ENCODE results near the gene TMEM273.

Gene TMEM273, protein sequence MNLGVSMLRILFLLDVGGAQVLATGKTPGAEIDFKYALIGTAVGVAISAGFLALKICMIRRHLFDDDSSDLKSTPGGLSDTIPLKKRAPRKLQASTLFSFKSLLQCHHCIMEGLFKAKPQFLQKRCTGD

DNA sequence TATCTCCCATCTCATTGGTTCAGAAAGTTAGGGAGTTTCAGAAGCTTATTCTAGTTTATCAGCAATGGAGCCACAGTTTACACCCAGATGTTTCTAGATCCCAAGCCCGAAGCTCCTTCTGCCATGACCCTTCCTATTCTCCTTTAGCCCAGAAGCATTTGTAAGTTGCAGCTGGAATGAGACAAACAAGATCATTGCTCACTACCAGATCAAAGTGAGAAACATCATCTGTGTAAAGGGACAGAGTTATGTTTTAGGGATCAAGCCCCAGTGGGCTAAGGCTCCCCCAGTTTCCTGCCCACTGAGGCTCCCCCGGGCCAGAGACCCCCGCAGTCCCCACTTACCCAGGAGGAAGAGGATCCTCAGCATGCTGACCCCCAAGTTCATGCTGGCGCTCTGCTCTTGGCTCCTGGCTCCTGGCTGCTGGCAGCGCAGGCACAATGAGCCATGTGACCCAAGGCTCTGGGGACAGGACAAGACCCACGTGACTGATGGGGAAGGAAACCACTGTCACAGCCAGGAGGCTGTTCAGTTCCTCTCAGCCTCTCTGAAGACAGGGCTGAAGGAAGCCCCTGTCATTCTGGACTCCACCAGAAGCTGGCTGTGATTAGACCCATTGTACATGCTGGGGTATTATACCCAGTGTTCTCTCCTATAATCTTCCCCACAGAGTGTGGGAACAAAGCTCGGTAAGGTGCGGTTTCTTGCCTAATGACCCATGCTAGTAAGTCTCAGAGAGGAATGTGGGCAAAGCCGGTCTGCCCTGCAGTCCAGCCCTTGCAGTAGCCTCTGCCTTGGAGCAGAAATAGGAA is at the start of gene TMEM273:
TMEM273 (minus strand) TSS at position 442 of the 812 bp plus-strand sequence; CDS start at position 387, 55 bp downstream.
- H3K27me3 ChIP-seq (ENCODE audit: insufficient read depth, low read length): peaks cover 36% of the 10 kb centered on the region
- H3K79me2 ChIP-seq (ENCODE audit: control insufficient read depth, insufficient read depth, low read length, unreplicated experiment): no peaks in the 10 kb centered on the region
- H3K27ac ChIP-seq (ENCODE audit: low read depth, low read length): no peak within 1 kb of the TSS
- no peak within 1 kb of the TSS for H3K4me3 ChIP-seq (ENCODE audit: low read depth, low read length)
- H3K4me1 ChIP-seq (ENCODE audit: control insufficient read depth, insufficient read depth, low read length, unreplicated experiment): no peaks in the 10 kb centered on the region
- H3K36me3 ChIP-seq (ENCODE audit: insufficient read depth, low read length): no peaks in the 10 kb centered on the region
- H2AFZ ChIP-seq (ENCODE audit: low read length, unreplicated experiment): no peak within 1 kb of the TSS

DNA sequence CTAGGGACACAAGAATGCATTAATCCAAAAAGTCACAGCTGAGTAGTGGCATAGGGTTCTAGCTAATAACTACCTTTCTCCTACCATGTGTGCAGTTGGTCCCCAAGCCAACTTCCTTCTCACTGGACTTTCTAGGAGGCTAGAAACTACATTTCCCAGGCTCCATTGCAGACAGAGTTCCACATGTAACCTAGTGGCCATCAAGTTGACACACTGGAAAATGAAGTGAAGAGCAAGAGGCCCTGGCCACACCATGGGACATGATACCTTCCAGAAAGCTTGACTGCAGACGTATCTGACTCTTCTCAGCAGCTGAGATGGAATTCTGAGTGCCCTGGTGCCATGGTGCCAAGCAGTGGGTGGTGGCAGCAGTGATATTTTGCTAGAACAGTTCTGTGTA is 49.8 kb upstream of the TMEM273 start:
- Histone ChIP-seq H3K79me2 (ENCODE audit: control insufficient read depth, insufficient read depth, low read length, unreplicated experiment) (no peaks in the 10 kb centered on the region), H3K27me3 (ENCODE audit: insufficient read depth, low read length) (peaks cover 72% of the 10 kb centered on the region), H2AFZ (ENCODE audit: low read length, unreplicated experiment) (no peak overlapping the region), H3K27ac (ENCODE audit: low read depth, low read length) (no peak overlapping the region), H3K4me1 (ENCODE audit: control insufficient read depth, insufficient read depth, low read length, unreplicated experiment) (no peaks in the 10 kb centered on the region), H3K4me3 (ENCODE audit: low read depth, low read length) (no peak overlapping the region), H3K36me3 (ENCODE audit: insufficient read depth, low read length) (no peaks in the 10 kb centered on the region)

DNA sequence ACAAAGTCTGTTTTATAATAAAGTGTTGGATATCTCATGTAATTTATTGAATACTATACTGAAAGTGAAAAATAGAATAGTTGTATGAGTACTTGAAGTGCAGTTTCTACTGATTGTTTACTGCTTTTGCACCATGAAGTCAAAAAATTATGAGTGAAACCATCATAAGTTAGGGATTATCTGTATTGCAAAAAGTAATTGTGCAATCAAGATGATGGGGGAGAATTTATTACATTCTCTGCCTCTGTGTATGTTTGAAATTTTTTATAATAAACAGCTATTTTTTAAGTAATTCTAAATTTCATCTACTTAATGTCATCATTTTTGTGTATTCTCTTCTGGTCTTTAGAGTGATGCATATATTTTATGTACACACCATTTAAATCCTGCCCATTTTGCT is 47.2 kb upstream of the TMEM273 start:
- Histone ChIP-seq H3K27me3 (ENCODE audit: insufficient read depth, low read length) (peaks cover 65% of the 10 kb centered on the region), H3K79me2 (ENCODE audit: control insufficient read depth, insufficient read depth, low read length, unreplicated experiment) (no peaks in the 10 kb centered on the region), H3K27ac (ENCODE audit: low read depth, low read length) (no peak overlapping the region), H2AFZ (ENCODE audit: low read length, unreplicated experiment) (no peak overlapping the region), H3K4me1 (ENCODE audit: control insufficient read depth, insufficient read depth, low read length, unreplicated experiment) (no peaks in the 10 kb centered on the region), H3K36me3 (ENCODE audit: insufficient read depth, low read length) (no peaks in the 10 kb centered on the region), H3K4me3 (ENCODE audit: low read depth, low read length) (no peak overlapping the region)

DNA sequence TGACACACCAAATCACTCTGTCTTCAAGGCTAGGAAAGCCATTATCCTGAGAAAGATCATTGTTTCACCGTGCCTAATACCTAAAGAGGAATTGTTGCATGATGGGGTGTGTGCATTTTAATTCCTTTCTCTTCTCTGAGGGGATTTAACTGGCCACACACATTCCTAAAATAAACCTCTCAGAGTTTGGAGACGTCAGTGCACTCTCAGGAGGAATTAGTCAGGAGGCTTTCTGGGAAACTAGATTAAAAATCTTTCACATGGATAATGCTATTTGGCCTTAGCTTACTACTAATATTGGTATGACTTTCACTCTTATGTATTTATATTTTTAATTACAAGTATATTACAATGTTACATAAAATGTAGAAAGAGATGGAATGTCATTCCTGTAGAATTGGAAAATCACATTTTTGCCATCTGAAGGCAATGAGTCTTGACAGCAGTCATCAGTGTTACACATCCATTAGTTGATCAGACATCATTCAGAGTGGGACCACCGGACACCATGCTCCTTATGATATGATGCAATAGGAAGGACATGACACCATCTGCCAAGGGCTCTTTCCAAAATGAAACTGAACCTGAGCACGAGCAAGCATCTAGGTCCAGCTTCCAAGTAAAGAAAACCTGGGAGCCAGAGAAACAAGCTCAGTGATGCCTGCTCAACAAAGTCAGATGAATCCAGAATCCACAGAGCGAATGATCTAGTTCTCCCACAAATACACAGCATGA is 43.1 kb upstream of the TMEM273 start:
- Histone ChIP-seq H3K27ac (ENCODE audit: low read depth, low read length) (no peak overlapping the region), H3K4me1 (ENCODE audit: control insufficient read depth, insufficient read depth, low read length, unreplicated experiment) (no peaks in the 10 kb centered on the region), H3K4me3 (ENCODE audit: low read depth, low read length) (no peak overlapping the region), H3K79me2 (ENCODE audit: control insufficient read depth, insufficient read depth, low read length, unreplicated experiment) (no peaks in the 10 kb centered on the region), H2AFZ (ENCODE audit: low read length, unreplicated experiment) (no peak overlapping the region), H3K36me3 (ENCODE audit: insufficient read depth, low read length) (no peaks in the 10 kb centered on the region), H3K27me3 (ENCODE audit: insufficient read depth, low read length) (peaks cover 50% of the 10 kb centered on the region)

DNA sequence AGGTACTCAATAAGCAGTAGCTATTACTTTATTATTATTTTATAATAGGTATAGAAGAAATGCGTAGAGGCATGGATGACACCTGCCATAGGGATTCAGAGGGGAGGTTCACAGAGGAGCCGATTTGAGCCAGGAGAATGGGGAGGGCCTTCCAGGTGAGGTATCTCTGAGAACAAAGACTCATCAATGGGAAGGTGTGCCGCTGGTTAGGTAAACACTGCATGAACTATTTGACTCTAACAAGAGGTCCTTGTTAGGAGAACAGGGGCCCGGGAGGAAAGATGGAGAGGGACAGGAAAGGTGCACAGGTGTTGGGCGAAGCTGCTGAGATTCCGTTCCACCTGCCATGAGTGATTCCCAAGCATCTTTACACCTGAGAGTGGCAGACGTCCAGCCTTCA is 41.8 kb upstream of the TMEM273 start:
- Histone ChIP-seq H3K4me1 (ENCODE audit: control insufficient read depth, insufficient read depth, low read length, unreplicated experiment) (no peaks in the 10 kb centered on the region), H2AFZ (ENCODE audit: low read length, unreplicated experiment) (no peak overlapping the region), H3K36me3 (ENCODE audit: insufficient read depth, low read length) (no peaks in the 10 kb centered on the region), H3K27me3 (ENCODE audit: insufficient read depth, low read length) (peaks cover 43% of the 10 kb centered on the region), H3K27ac (ENCODE audit: low read depth, low read length) (no peak overlapping the region), H3K4me3 (ENCODE audit: low read depth, low read length) (no peak overlapping the region), H3K79me2 (ENCODE audit: control insufficient read depth, insufficient read depth, low read length, unreplicated experiment) (no peaks in the 10 kb centered on the region)

DNA sequence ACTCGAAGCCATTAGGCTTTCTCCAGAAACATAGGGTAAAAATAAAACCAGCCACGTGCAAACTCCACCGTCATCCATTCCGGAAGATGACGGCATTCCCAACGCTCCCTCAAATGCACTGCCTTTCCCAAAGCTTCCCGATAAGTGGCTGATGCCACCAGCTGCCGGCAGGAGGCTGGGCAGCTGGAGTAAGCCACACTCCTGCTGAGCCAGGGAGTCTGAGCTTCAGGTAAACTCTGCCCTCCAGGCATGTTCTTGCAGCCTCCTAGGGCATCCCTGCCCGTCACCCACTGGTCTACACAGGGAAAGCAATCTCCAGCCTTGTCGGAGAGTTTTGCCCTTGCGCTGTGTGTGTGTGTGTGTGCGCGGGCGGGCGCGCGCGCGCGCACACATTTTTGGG is 40.5 kb upstream of the TMEM273 start:
- Histone ChIP-seq H3K27ac (ENCODE audit: low read depth, low read length) (no peak overlapping the region), H3K27me3 (ENCODE audit: insufficient read depth, low read length) (peaks cover 34% of the 10 kb centered on the region), H3K4me1 (ENCODE audit: control insufficient read depth, insufficient read depth, low read length, unreplicated experiment) (no peaks in the 10 kb centered on the region), H3K4me3 (ENCODE audit: low read depth, low read length) (no peak overlapping the region), H3K79me2 (ENCODE audit: control insufficient read depth, insufficient read depth, low read length, unreplicated experiment) (no peaks in the 10 kb centered on the region), H2AFZ (ENCODE audit: low read length, unreplicated experiment) (no peak overlapping the region), H3K36me3 (ENCODE audit: insufficient read depth, low read length) (no peaks in the 10 kb centered on the region)

DNA sequence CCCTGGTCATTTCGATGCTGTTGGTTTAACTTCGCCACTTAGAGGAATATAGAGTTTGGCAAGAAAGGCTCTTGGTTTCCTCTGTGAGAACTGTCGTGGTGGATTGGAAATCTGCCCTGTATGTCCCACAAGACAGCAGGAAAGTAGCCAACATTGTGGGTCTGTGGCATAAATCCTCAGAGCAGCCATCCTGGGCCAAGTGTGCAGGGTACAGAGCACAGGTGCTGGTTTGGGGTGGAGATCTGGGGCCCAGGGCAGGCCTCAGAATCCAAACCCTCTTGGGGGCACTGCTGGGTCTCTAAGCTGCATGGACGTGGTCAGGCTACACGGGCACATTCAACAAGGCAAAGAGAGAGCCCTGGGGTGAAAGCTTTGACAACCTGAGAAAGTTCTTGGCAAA is 39.2 kb upstream of the TMEM273 start:
- H3K27ac ChIP-seq (ENCODE audit: low read depth, low read length): no peak overlapping the region
- H3K27me3 ChIP-seq (ENCODE audit: insufficient read depth, low read length): peaks cover 27% of the 10 kb centered on the region
- H3K79me2 ChIP-seq (ENCODE audit: control insufficient read depth, insufficient read depth, low read length, unreplicated experiment): no peaks in the 10 kb centered on the region
- H3K4me1 ChIP-seq (ENCODE audit: control insufficient read depth, insufficient read depth, low read length, unreplicated experiment): no peaks in the 10 kb centered on the region
- H3K36me3 ChIP-seq (ENCODE audit: insufficient read depth, low read length): no peaks in the 10 kb centered on the region
- no peak overlapping the region for H3K4me3 ChIP-seq (ENCODE audit: low read depth, low read length)
- no peak overlapping the region for H2AFZ ChIP-seq (ENCODE audit: low read length, unreplicated experiment)

DNA sequence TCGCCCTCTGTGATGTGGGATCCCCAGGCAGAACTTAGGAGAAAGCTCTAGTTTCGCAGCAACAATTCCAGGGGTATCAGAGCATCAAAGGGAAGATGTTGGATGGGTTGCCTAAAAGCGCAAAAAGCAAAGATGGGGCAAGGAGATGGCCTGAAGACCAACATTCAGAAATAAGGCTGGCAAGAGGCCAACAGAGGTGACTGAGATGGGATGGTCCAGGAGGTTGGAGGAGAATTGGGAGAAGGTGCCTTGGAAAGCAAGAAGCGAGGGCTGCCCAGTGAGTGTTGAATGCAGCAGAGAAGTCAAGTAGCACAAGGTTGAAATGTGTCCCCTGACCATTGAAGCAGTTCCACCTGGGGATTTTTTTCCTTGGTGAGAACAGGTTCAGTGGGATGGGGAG is 38.4 kb upstream of the TMEM273 start:
- no peaks in the 10 kb centered on the region for H3K79me2 ChIP-seq (ENCODE audit: control insufficient read depth, insufficient read depth, low read length, unreplicated experiment)
- no peak overlapping the region for H2AFZ ChIP-seq (ENCODE audit: low read length, unreplicated experiment)
- no peaks in the 10 kb centered on the region for H3K36me3 ChIP-seq (ENCODE audit: insufficient read depth, low read length)
- no peaks in the 10 kb centered on the region for H3K4me1 ChIP-seq (ENCODE audit: control insufficient read depth, insufficient read depth, low read length, unreplicated experiment)
- peaks cover 27% of the 10 kb centered on the region for H3K27me3 ChIP-seq (ENCODE audit: insufficient read depth, low read length)
- no peak overlapping the region for H3K4me3 ChIP-seq (ENCODE audit: low read depth, low read length)
- no peak overlapping the region for H3K27ac ChIP-seq (ENCODE audit: low read depth, low read length)

DNA sequence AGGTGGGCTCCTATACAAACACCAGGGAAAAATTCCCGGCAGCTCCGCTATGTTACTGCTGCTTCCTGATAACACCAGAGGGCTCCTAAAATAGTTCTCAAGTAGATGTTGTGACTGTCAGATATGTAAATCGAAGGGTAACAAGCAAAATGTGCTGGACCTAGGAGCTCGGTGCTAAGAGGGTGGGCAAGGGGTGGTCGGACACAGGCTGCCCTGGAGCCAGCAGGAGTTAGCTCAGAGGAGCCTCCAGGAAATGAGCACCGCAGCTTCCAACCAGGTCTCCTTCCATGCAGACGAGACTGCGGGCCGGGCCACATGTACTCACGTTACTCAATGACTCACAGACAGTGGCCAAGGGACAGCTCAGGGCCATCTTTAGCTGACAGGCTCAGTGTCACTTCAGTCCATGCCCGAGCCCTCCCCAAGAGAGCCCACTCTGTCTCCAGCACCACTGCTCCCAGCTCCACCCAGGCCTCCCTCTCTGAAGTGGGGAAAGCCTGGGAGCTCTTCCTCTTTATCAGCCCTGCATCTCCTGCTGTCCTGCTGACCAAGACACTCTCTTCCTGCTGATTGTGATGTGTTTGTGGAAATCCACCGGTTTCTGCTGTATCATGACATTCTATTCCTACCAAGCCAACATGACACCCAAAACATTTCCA is 37.2 kb upstream of the TMEM273 start:
- H3K4me1 ChIP-seq (ENCODE audit: control insufficient read depth, insufficient read depth, low read length, unreplicated experiment): no peaks in the 10 kb centered on the region
- no peaks in the 10 kb centered on the region for H3K79me2 ChIP-seq (ENCODE audit: control insufficient read depth, insufficient read depth, low read length, unreplicated experiment)
- H3K27ac ChIP-seq (ENCODE audit: low read depth, low read length): no peak overlapping the region
- H3K36me3 ChIP-seq (ENCODE audit: insufficient read depth, low read length): no peaks in the 10 kb centered on the region
- H3K4me3 ChIP-seq (ENCODE audit: low read depth, low read length): no peak overlapping the region
- peaks cover 20% of the 10 kb centered on the region; the same call in 1 of the 2 replicates for H3K27me3 ChIP-seq (ENCODE audit: insufficient read depth, low read length)
- no peak overlapping the region for H2AFZ ChIP-seq (ENCODE audit: low read length, unreplicated experiment)

DNA sequence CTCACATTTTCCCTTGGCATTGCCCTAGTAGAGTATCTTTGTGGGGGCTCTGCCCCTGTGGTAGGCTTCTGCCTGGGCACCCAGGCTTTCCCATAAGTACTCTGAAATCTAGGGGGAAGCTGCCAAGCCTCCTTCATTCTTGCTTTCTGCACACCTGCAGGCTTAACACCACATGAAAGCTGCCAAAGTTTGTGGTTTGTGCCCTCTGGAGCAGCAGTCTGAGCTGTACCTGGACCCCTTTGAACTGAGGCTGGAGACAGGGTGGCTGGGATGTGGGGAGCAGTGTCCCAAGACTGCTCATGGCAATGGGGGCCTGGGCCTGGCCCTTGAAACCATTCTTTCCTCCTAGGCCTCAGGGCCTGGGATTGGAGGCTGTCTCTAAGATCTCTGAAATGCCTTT is 35.0 kb upstream of the TMEM273 start:
- Histone ChIP-seq H3K79me2 (ENCODE audit: control insufficient read depth, insufficient read depth, low read length, unreplicated experiment) (no peaks in the 10 kb centered on the region), H3K36me3 (ENCODE audit: insufficient read depth, low read length) (no peaks in the 10 kb centered on the region), H2AFZ (ENCODE audit: low read length, unreplicated experiment) (no peak overlapping the region), H3K27me3 (ENCODE audit: insufficient read depth, low read length) (peaks cover 29% of the 10 kb centered on the region), H3K27ac (ENCODE audit: low read depth, low read length) (no peak overlapping the region), H3K4me3 (ENCODE audit: low read depth, low read length) (no peak overlapping the region), H3K4me1 (ENCODE audit: control insufficient read depth, insufficient read depth, low read length, unreplicated experiment) (no peaks in the 10 kb centered on the region)

All from ACC112 (cell line).